ENCODE data around the gene FUCA2. TPM values are rescaled to one million over a fixed set of nuclear protein-coding genes. Genes with fewer than 3 reads are reported as not detected.

Gene FUCA2
- total RNA-seq: 15.7 and 17.3 TPM in 2 replicates

- intact Hi-C loops (cut with micrococcal nuclease): loop anchor here (1.0 to 5.0 kb wide), 15 partner anchors 17 to 1364 kb away; partner anchors contain the start of genes ADAT2, AIG1, LTV1 and NMBR
Observed at GRCh38 chr6:143510991-143511891, at the start of gene FUCA2. Gene FUCA2, minus strand, starts transcription at chr6:143511720. Its CDS starts 86 bp downstream, at chr6:143511634.

- intact Hi-C loops (cut with micrococcal nuclease): no loop called here
Observed at GRCh38 chr6:143561105-143561704, 49.7 kb upstream of the FUCA2 start.

- intact Hi-C loops (cut with micrococcal nuclease): no loop called here
Observed at GRCh38 chr6:143559051-143559660, 47.6 kb upstream of the FUCA2 start.

- intact Hi-C loops (cut with micrococcal nuclease): no loop called here
Observed at GRCh38 chr6:143556529-143556928, 45.0 kb upstream of the FUCA2 start.

- intact Hi-C loops (cut with micrococcal nuclease): loop anchor here (2.0 kb wide), 1 partner anchor 17 kb away; no protein-coding TSS in a partner anchor
Observed at GRCh38 chr6:143555582-143555981, 44.1 kb upstream of the FUCA2 start.

GRCh38 chr6:143555071-143555492 is 43.6 kb upstream of the FUCA2 start:
- intact Hi-C loops (cut with micrococcal nuclease): loop anchor here (2.0 kb wide), 1 partner anchor 16 kb away; no protein-coding TSS in a partner anchor

- intact Hi-C loops (cut with micrococcal nuclease): loop anchor here (1.0 kb wide), 1 partner anchor 8 kb away; no protein-coding TSS in a partner anchor
Observed at GRCh38 chr6:143553337-143553736, 41.8 kb upstream of the FUCA2 start.

GRCh38 chr6:143549949-143550268 is 38.4 kb upstream of the FUCA2 start:
- intact Hi-C loops (cut with micrococcal nuclease): loop anchor here (10.0 kb wide), 1 partner anchor 1155 kb away; no protein-coding TSS in a partner anchor

GRCh38 chr6:143549221-143549948 is 37.9 kb upstream of the FUCA2 start:
- intact Hi-C loops (cut with micrococcal nuclease): loop anchor here (10.0 kb wide), 1 partner anchor 1155 kb away; no protein-coding TSS in a partner anchor

GRCh38 chr6:143546599-143546998 is 35.1 kb upstream of the FUCA2 start:
- intact Hi-C loops (cut with micrococcal nuclease): loop anchor here (1.0 to 10.0 kb wide), 4 partner anchors 9 to 1152 kb away; partner anchors contain the start of gene FUCA2

GRCh38 chr6:143545976-143546547 is 34.5 kb upstream of the FUCA2 start:
- intact Hi-C loops (cut with micrococcal nuclease): loop anchor here (1.0 to 10.0 kb wide), 5 partner anchors 7 to 1151 kb away; partner anchors contain the start of gene FUCA2

GRCh38 chr6:143545165-143545564 is 33.6 kb upstream of the FUCA2 start:
- intact Hi-C loops (cut with micrococcal nuclease): loop anchor here (1.0 to 10.0 kb wide), 2 partner anchors 8 to 1150 kb away; no protein-coding TSS in a partner anchor

GRCh38 chr6:143544011-143544696 is 32.6 kb upstream of the FUCA2 start:
- intact Hi-C loops (cut with micrococcal nuclease): loop anchor here (10.0 kb wide), 1 partner anchor 1149 kb away; no protein-coding TSS in a partner anchor

- intact Hi-C loops (cut with micrococcal nuclease): loop anchor here (10.0 kb wide), 1 partner anchor 1149 kb away; no protein-coding TSS in a partner anchor
Observed at GRCh38 chr6:143543435-143543834, 31.9 kb upstream of the FUCA2 start.

GRCh38 chr6:143542888-143543287 is 31.4 kb upstream of the FUCA2 start:
- intact Hi-C loops (cut with micrococcal nuclease): loop anchor here (10.0 kb wide), 1 partner anchor 1148 kb away; no protein-coding TSS in a partner anchor

GRCh38 chr6:143540192-143540591 is 28.7 kb upstream of the FUCA2 start:
- intact Hi-C loops (cut with micrococcal nuclease): loop anchor here (10.0 kb wide), 1 partner anchor 1145 kb away; no protein-coding TSS in a partner anchor

- intact Hi-C loops (cut with micrococcal nuclease): loop anchor here (2.0 to 10.0 kb wide), 4 partner anchors 15 to 1145 kb away; partner anchors contain the start of gene STX11
Observed at GRCh38 chr6:143539734-143540133, 28.2 kb upstream of the FUCA2 start.

- intact Hi-C loops (cut with micrococcal nuclease): loop anchor here (2.0 to 5.0 kb wide), 3 partner anchors 16 to 613 kb away; partner anchors contain the start of gene STX11
Observed at GRCh38 chr6:143539106-143539505, 27.6 kb upstream of the FUCA2 start.

GRCh38 chr6:143538374-143538773 is 26.9 kb upstream of the FUCA2 start:
- intact Hi-C loops (cut with micrococcal nuclease): loop anchor here (2.0 to 5.0 kb wide), 3 partner anchors 16 to 614 kb away; partner anchors contain the start of gene STX11

Data from T-helper 1 cell treated with Interleukin-12 subunit alpha and Interleukin-12 subunit beta and Interleukin-4 antibody, amounts not matched to agents 30 ng/mL and 1 ng/mL, for 36 hours (primary cell).